H1 (cell line): Measurements from ENCODE around the gene BBX. TPM values are rescaled to one million over a fixed set of nuclear protein-coding genes. Genes with fewer than 3 reads are reported as not detected.

Experiments used
- CTCF ChIA-PET: fragments of 300-600 bp; sonication (Branson Sonifier 250); formaldehyde crosslinking; loops from one replicate; lab custom pipeline; 2021; ENCODE audit not compliant: partially characterized antibody; lab: Charles Lee
- POLR2A ChIA-PET: fragments of 300-600 bp; sonication (Branson Sonifier 250); formaldehyde crosslinking; loops from one replicate; lab custom pipeline; 2021; ENCODE audit warnings: inconsistent platforms; ENCODE audit not compliant: partially characterized antibody; lab: Charles Lee
- DNase-seq, 2 experiments: peaks; one replicate each; pipeline versions ENCODE4 v3.0.0 to v3.0.0-alpha.2; 2010 to 2022; ENCODE audit warnings: low spot score in 2 of 2, low read depth in 1 of 2, mixed read lengths in 1 of 2
- FAIRE-seq: peaks from 2 replicates; lab custom pipeline; 2011; peaks lifted over from hg19 to GRCh38; lab: Jason Lieb, UNC
- H2AFZ ChIP-seq: 2 replicates; pipeline ENCODE4 v1.8.1; 2012; ENCODE audit warnings: low read length, inconsistent platforms
- H2AK5ac ChIP-seq: 2 replicates; pipeline ENCODE4 v1.6.1; 2013; ENCODE audit warnings: low read depth, low read length
- H2BK120ac ChIP-seq: replicated peaks from 2 replicates; pipeline ENCODE3; 2013; ENCODE audit warnings: low read depth, low read length, inconsistent platforms
- H2BK12ac ChIP-seq: 2 replicates; pipeline ENCODE4 v1.6.1; 2013; ENCODE audit warnings: low read depth, low read length
- H2BK15ac ChIP-seq: 2 replicates; pipeline ENCODE4 v1.6.1; 2013; ENCODE audit warnings: low read length
- H2BK20ac ChIP-seq: 2 replicates; pipeline ENCODE4 v1.6.1; 2013; ENCODE audit warnings: low read length
- H2BK5ac ChIP-seq: 2 replicates; pipeline ENCODE4 v1.6.1; 2013; ENCODE audit warnings: low read depth, low read length
- H3K14ac ChIP-seq: 2 replicates; pipeline ENCODE4 v1.6.1; 2013; ENCODE audit warnings: inconsistent platforms; ENCODE audit not compliant: insufficient read length
- H3K18ac ChIP-seq: 2 replicates; pipeline ENCODE4 v1.6.1; 2013; ENCODE audit warnings: low read length; ENCODE audit errors: extremely low read depth
- H3K23ac ChIP-seq: 2 replicates; pipeline ENCODE4 v1.6.1; 2013; ENCODE audit warnings: inconsistent platforms; ENCODE audit not compliant: insufficient read length
- H3K23me2 ChIP-seq: 2 replicates; pipeline ENCODE4 v1.6.1; 2013; ENCODE audit warnings: low read depth, low read length
- H3K27ac ChIP-seq: 2 replicates; pipeline ENCODE4 v1.6.1; 2011; ENCODE audit warnings: low read depth, low read length, inconsistent platforms
- H3K27me3 ChIP-seq, 4 experiments: replicated peaks in 1 of 4; 1 replicate in 1 of 4; 2 replicates in 3 of 4; pipeline versions ENCODE4 v1.6.1 to v1.8.1; 2011 to 2013; ENCODE audit warnings: low read length in 3 of 4, mild to moderate bottlenecking in 3 of 4, inconsistent platforms in 2 of 4, mixed read lengths in 2 of 4, moderate library complexity in 1 of 4; ENCODE audit not compliant: control insufficient read depth in 3 of 4, insufficient read depth in 3 of 4; ENCODE audit errors: extremely low read depth in 1 of 4
- H3K36me3 ChIP-seq, 4 experiments: 2 replicates each; pipeline versions ENCODE4 v1.6.1 to v1.8.1; 2011 to 2013; ENCODE audit warnings: mild to moderate bottlenecking in 4 of 4, low read length in 3 of 4, moderate library complexity in 2 of 4, control low read depth in 1 of 4, inconsistent platforms in 1 of 4; ENCODE audit not compliant: insufficient read depth in 4 of 4, control insufficient read depth in 2 of 4
- H3K4ac ChIP-seq: replicated peaks from 2 replicates; pipeline ENCODE3; 2013; ENCODE audit warnings: low read length, low read depth, mixed read lengths, inconsistent platforms; ENCODE audit not compliant: insufficient read length
- H3K4me1 ChIP-seq, 4 experiments: replicated peaks in 1 of 4; 1 replicate in 1 of 4; 2 replicates in 3 of 4; pipeline versions ENCODE4 v1.6.1 to v1.8.1; 2011 to 2013; ENCODE audit warnings: low read length in 3 of 4, inconsistent platforms in 2 of 4, mixed read lengths in 1 of 4; ENCODE audit not compliant: insufficient read depth in 4 of 4, control insufficient read depth in 3 of 4
- H3K4me2 ChIP-seq, 2 experiments: 2 replicates each; pipeline versions ENCODE4 v1.6.1 to v1.8.1; 2011 to 2013; ENCODE audit warnings: low read depth in 2 of 2, low read length in 2 of 2, control low read depth in 1 of 2, inconsistent platforms in 1 of 2, mild to moderate bottlenecking in 1 of 2; ENCODE audit not compliant: insufficient read depth in 1 of 2
- H3K4me3 ChIP-seq, 4 experiments: fragments of 200-600, 300-600 bp in 1 of 4; sonication (generic), shearing (Covaris generic), sonication (Bioruptor Twin) in 1 of 4; 2 replicates each; pipeline versions ENCODE4 v1.5.1 to v1.8.1; 2011 to 2016; ENCODE audit warnings: low read length in 4 of 4, low read depth in 3 of 4, control low read depth in 2 of 4, inconsistent platforms in 2 of 4, mild to moderate bottlenecking in 2 of 4, mixed read lengths in 1 of 4, moderate library complexity in 1 of 4; ENCODE audit not compliant: insufficient read depth in 2 of 4; ENCODE audit errors: extremely low read depth in 1 of 4
- H3K56ac ChIP-seq: replicated peaks from 2 replicates; pipeline ENCODE3; 2013; ENCODE audit warnings: low read depth, mild to moderate bottlenecking, mixed read lengths, low read length, inconsistent platforms; ENCODE audit not compliant: insufficient read length
- H3K79me1 ChIP-seq: 2 replicates; pipeline ENCODE4 v1.6.1; 2013; ENCODE audit warnings: low read depth, low read length, control low read depth
- H3K79me2 ChIP-seq, 2 experiments: 2 replicates each; pipeline versions ENCODE4 v1.6.1 to v1.8.1; 2012 to 2013; ENCODE audit warnings: low read length in 2 of 2, mild to moderate bottlenecking in 2 of 2, inconsistent platforms in 1 of 2; ENCODE audit not compliant: insufficient read depth in 2 of 2, control insufficient read depth in 1 of 2
- H3K9ac ChIP-seq, 4 experiments: replicated peaks in 1 of 4; 1 replicate in 1 of 4; 2 replicates in 3 of 4; pipeline versions ENCODE4 v1.6.1 to v1.8.1; 2011 to 2013; ENCODE audit warnings: low read depth in 3 of 4, low read length in 3 of 4, control low read depth in 2 of 4, mild to moderate bottlenecking in 2 of 4, moderate library complexity in 2 of 4, inconsistent platforms in 1 of 4; ENCODE audit errors: extremely low read depth in 1 of 4
- H3K9me3 ChIP-seq, 2 experiments: 2 replicates each; pipeline versions ENCODE4 v1.6.1 to v1.8.1; 2012 to 2013; ENCODE audit warnings: mild to moderate bottlenecking in 2 of 2, moderate library complexity in 2 of 2, control low read depth in 1 of 2, inconsistent platforms in 1 of 2, low read depth in 1 of 2, low read length in 1 of 2, mixed read lengths in 1 of 2; ENCODE audit not compliant: insufficient read depth in 2 of 2
- H4K20me1 ChIP-seq, 2 experiments: replicated peaks in 1 of 2; 2 replicates each; pipeline versions ENCODE3 to v1.8.1; 2011 to 2013; ENCODE audit warnings: inconsistent platforms in 2 of 2, low read length in 2 of 2, mild to moderate bottlenecking in 1 of 2; ENCODE audit not compliant: insufficient read depth in 2 of 2, control insufficient read depth in 1 of 2
- H4K5ac ChIP-seq: 2 replicates; pipeline ENCODE4 v1.6.1; 2013; ENCODE audit warnings: low read length, low read depth, mixed read lengths, inconsistent platforms; ENCODE audit not compliant: insufficient read length
- H4K8ac ChIP-seq: 2 replicates; pipeline ENCODE4 v1.8.0; 2013; ENCODE audit warnings: mild to moderate bottlenecking, moderate library complexity, low read length, inconsistent platforms; ENCODE audit not compliant: insufficient read depth; ENCODE audit errors: extremely low read depth
- H4K91ac ChIP-seq: replicated peaks from 2 replicates; pipeline ENCODE3; 2013; ENCODE audit warnings: low read length, mixed read lengths, inconsistent platforms; ENCODE audit not compliant: insufficient read length
- POLR2AphosphoS5 ChIP-seq: IDR thresholded peaks from 2 replicates; pipeline ENCODE4 v1.6.1; 2011; ENCODE audit warnings: low read depth, low read length
- RAD21 ChIP-seq, 2 experiments: IDR thresholded peaks in 1 of 2; conservative IDR thresholded peaks in 1 of 2; 2 replicates each; pipeline ENCODE4 v1.6.1; 2011; ENCODE audit warnings: low read depth in 2 of 2, low read length in 2 of 2, improper control_type of control experiment in 1 of 2, inconsistent platforms in 1 of 2, mild to moderate bottlenecking in 1 of 2, moderate library complexity in 1 of 2
- WGBS, 2 experiments: shearing (Covaris generic) in 1 of 2; methylation state at CpG; one replicate each; pipeline versions ENCODE4 v1.1.6 to v1.1.7; 2013 to 2015; ENCODE audit warnings: low lambda C conversion rate in 2 of 2, mixed read lengths in 2 of 2, inconsistent platforms in 1 of 2, low coverage in 1 of 2, missing lambda C conversion rate in 1 of 2; ENCODE audit not compliant: insufficient replicate concordance in 2 of 2, insufficient coverage in 1 of 2, insufficient read length in 1 of 2; ENCODE audit errors: extremely low coverage in 1 of 2, missing lambda C conversion rate in 1 of 2; 5-methylcytosine and 5-hydroxymethylcytosine counted together
- polyA plus RNA-seq, 7 experiments: library from polyadenylated mRNA; depleted of rRNA in 3 of 7; stranded (reverse) in 5 of 7; unstranded in 2 of 7; fragments of >200 nt in 5 of 7; fragments of 200-250 nt in 2 of 7; gene quantifications; 1 replicate in 5 of 7; 2 replicates in 1 of 7; 4 replicates in 1 of 7; pipeline versions ENCODE4 v1.2.1 to v1.2.3, GENCODE V29; 2011 to 2013; ENCODE audit warnings: missing spikeins in 2 of 7, mixed read lengths in 2 of 7
- total RNA-seq: library from RNA; stranded (reverse); fragmentation: NEBNext Ultra II Directional; extraction: Animal tissue kit (Norgen Biotek cat#: 25700); gene quantifications from 2 replicates; pipeline ENCODE4 v1.2.1, GENCODE V29; 2021
- TF ChIP-seq, protein P1 (sequence below), 3 experiments: IDR thresholded peaks; 1 replicate in 2 of 3; 2 replicates in 1 of 3; pipeline versions ENCODE4 v1.5.1 to v1.6.1; 2011; ENCODE audit warnings: low read length in 3 of 3, mild to moderate bottlenecking in 3 of 3, inconsistent platforms in 2 of 3, low read depth in 1 of 3, moderate library complexity in 1 of 3; ENCODE audit not compliant: insufficient read depth in 1 of 3; ENCODE audit errors: control extremely low read depth in 1 of 3

The BBX gene
- total and polyA plus RNA-seq, 2 of the 8 experiments (the other 6 are each of a cell fraction or from before 2014, with no cell fraction given): 11.0 to 42.5 TPM

GRCh38 chr3:107846279-107846852, 323.6 kb downstream of the BBX start:
- H3K23ac ChIP-seq: no peak overlapping the region
- no peak overlapping the region for H2BK120ac ChIP-seq
- no peaks in the 10 kb centered on the region for H3K79me1 ChIP-seq
- TF ChIP-seq RAD21 (IDR thresholded peaks at IDR 0.05 in 1 of 2, conservative IDR thresholded peaks at IDR 0.05 in 1 of 2; ENCODE audit: low read depth in 2 of 2, low read length in 2 of 2) (peak; percentile 79 to 82), POLR2AphosphoS5 (no peak)
- TF ChIP-seq, protein P1, sequence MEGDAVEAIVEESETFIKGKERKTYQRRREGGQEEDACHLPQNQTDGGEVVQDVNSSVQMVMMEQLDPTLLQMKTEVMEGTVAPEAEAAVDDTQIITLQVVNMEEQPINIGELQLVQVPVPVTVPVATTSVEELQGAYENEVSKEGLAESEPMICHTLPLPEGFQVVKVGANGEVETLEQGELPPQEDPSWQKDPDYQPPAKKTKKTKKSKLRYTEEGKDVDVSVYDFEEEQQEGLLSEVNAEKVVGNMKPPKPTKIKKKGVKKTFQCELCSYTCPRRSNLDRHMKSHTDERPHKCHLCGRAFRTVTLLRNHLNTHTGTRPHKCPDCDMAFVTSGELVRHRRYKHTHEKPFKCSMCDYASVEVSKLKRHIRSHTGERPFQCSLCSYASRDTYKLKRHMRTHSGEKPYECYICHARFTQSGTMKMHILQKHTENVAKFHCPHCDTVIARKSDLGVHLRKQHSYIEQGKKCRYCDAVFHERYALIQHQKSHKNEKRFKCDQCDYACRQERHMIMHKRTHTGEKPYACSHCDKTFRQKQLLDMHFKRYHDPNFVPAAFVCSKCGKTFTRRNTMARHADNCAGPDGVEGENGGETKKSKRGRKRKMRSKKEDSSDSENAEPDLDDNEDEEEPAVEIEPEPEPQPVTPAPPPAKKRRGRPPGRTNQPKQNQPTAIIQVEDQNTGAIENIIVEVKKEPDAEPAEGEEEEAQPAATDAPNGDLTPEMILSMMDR (IDR thresholded peaks at IDR 0.05; ENCODE audit: control extremely low read depth in 1 of 3, insufficient read depth in 1 of 3, low read depth in 1 of 3, low read length in 3 of 3): peak; percentile 76 to 95 (median 76)
- no peak overlapping the region for H3K14ac ChIP-seq
- no peak overlapping the region for H3K27ac ChIP-seq
- H3K79me2 ChIP-seq: no peaks in the 10 kb centered on the region
- H3K4me1 ChIP-seq: peaks cover 0 to 2% (median 0%) of the 10 kb centered on the region in 4 experiments; a peak in 3 of 7 replicates
- H4K5ac ChIP-seq: no peak overlapping the region
- CTCF ChIA-PET: interaction anchor here (0.5 to 3.8 kb wide), 42 partner anchors 8 to 610 kb away, joined by 3 to 31 read pairs (median 4); no protein-coding TSS in a partner anchor
- POLR2A ChIA-PET: no interaction called here
- H4K20me1 ChIP-seq: no peaks in the 10 kb centered on the region
- no peak overlapping the region for H4K91ac ChIP-seq
- H3K4ac ChIP-seq: no peak overlapping the region
- no peak overlapping the region for H2AK5ac ChIP-seq
- no peak overlapping the region for H2BK5ac ChIP-seq
- H4K8ac ChIP-seq: no peak overlapping the region
- H2BK12ac ChIP-seq: no peak overlapping the region
- no peak overlapping the region for H2BK20ac ChIP-seq
- no peaks in the 10 kb centered on the region for H3K9me3 ChIP-seq
- FAIRE-seq (peak; percentile 97), DNase-seq (peak; percentile 57 to 85)
- H3K56ac ChIP-seq: no peak overlapping the region
- no peak overlapping the region for H2BK15ac ChIP-seq
- no peak overlapping the region for H3K4me2 ChIP-seq
- no peaks in the 10 kb centered on the region for H3K23me2 ChIP-seq
- 57% methylated on average over 10 of the region's 10 CpGs; no CpG with 5 or more reads in 1 of the 2 experiments for WGBS, 2 experiments
- no peak overlapping the region for H3K9ac ChIP-seq
- no peak overlapping the region for H3K4me3 ChIP-seq
- H2AFZ ChIP-seq: peak overlapping the region; percentile 81; the same call in 1 of the 2 replicates
- H3K27me3 ChIP-seq: no peaks in the 10 kb centered on the region
- H3K36me3 ChIP-seq: no peaks in the 10 kb centered on the region
- no peak overlapping the region for H3K18ac ChIP-seq
